Posterior cingulate gyrus (tissue), 11 donors: ENCODE results near the gene BICC1.

ENCODE experiments used
- DNase-seq, 10 donors: peaks; one replicate each; pipeline versions ENCODE4 v3.0.0 to v3.0.0-alpha.2; 2020 to 2021; ENCODE audit warnings: mixed read lengths in 3 of 10
- intact Hi-C: fragments of 100-400 bp; cut with DNase I; formaldehyde crosslinking; loops from one replicate; pipeline ENCODE4 v1.15.1; 2023

The BICC1 gene, protein sequence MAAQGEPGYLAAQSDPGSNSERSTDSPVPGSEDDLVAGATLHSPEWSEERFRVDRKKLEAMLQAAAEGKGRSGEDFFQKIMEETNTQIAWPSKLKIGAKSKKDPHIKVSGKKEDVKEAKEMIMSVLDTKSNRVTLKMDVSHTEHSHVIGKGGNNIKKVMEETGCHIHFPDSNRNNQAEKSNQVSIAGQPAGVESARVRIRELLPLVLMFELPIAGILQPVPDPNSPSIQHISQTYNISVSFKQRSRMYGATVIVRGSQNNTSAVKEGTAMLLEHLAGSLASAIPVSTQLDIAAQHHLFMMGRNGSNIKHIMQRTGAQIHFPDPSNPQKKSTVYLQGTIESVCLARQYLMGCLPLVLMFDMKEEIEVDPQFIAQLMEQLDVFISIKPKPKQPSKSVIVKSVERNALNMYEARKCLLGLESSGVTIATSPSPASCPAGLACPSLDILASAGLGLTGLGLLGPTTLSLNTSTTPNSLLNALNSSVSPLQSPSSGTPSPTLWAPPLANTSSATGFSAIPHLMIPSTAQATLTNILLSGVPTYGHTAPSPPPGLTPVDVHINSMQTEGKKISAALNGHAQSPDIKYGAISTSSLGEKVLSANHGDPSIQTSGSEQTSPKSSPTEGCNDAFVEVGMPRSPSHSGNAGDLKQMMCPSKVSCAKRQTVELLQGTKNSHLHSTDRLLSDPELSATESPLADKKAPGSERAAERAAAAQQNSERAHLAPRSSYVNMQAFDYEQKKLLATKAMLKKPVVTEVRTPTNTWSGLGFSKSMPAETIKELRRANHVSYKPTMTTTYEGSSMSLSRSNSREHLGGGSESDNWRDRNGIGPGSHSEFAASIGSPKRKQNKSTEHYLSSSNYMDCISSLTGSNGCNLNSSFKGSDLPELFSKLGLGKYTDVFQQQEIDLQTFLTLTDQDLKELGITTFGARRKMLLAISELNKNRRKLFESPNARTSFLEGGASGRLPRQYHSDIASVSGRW

DNA sequence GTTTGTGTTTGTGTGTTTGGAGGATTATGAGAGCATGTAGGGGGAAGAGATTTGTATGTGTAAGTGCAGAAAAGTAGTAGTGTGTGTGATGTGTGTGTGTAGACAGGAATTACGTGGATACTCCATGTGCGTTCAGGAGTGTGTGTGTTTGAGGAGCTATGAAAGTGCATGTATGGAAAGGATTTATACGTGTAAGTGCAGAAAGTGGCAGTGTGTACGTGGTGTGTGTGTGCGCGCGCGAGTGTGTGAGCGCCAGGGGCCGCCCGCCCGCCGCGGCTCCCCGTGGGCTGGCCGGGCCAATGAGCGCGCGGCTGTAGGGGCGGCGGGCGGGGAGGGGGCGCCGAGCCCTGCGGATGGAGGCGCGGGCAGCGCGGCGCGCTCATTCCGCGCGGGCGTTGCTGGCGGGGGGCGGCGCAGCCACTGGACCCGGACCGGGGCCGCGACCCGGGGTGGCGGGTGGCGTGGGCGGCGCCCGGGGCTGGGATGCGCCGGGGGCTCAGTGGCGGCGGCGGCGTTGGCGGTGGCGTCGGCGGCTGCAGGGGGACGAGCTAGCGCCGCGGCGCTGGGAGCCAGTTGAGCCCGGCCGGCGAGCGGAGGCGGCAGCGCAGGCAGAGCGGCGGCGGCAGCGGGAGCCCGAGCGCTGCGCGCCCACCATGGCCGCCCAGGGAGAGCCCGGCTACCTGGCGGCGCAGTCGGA, at the start of gene BICC1:
BICC1 (plus strand) TSS at position 382 of the 697 bp plus-strand sequence; CDS start at position 654, 272 bp downstream.
- peak in 9 of 10 donors; percentile 18 to 89 (median 57) for DNase-seq
- intact Hi-C loops: no loop called here

DNA sequence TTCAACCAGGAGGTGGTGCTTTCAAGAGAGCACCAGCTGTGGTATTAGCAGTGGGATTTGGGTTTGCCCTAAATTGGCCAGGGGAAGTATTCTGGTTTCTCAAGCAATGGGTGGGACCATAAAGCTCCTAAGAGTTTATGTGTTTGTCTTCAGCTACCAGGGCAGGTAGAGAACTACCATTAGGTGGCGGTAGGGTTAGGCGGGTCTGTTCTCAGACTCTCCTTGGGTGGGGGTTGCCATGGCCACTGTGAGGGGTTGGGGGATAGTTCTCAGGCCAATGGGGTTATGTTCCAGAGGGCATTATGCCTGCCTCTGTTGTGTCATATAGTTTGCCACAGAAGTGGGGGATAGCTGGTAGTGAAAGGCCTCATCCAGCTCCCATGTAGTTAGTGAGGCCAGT, 47.7 kb upstream of the BICC1 start:
- intact Hi-C loops: no loop called here
- DNase-seq: no peak

DNA sequence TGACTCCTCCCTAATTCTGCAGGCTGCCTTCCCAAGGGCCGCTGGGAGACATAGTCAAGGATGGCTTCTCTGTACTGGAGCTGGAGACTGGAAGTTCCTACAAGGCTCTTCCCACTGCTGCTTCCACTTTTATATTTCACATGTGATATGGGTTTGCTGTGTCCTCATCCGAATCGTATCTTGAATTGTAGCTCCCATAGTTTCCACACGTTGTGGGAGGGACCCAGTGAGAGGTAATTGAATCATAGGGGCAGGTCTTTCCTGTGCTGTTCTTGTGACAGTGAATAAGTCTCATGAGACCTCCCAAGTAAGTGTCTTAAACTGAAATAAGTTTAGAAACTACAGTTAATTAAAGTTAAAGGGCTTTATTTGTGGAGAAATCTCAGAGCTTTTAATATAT, 47.0 kb upstream of the BICC1 start:
- intact Hi-C loops: no loop called here
- no peak for DNase-seq

DNA sequence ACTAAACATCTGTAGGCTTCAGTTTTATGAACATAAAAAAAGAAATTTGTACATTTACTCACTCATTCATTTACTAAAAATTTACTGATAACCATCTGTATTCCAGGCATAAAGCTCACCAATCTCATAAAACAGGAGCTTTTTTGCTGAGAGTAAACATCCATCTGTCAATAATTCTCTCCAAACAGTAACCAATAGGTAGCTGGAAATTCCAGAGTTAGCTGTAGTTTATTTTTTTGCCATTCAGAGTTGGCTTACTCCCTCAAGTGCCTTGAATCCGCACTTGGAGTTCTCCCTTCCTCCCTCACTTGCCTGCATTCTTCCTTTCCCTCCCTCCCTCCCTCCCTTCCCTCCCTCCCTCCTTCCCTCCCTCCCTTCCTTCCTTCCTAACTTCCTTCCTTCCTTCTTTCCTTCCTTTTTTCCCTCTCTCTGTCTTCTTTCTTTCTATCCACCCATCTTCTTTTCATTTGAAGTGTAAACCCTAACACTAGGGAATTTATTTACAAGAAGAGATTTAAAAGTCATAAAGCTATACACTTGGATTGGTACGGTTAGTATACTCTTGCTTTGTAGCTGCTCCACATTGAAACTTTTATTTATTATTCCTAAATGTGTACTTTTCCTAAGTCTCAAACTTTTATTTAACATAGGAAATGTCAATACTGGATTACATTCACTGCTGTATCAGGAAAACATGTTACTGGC, 44.6 kb upstream of the BICC1 start:
- intact Hi-C loops: no loop called here

DNA sequence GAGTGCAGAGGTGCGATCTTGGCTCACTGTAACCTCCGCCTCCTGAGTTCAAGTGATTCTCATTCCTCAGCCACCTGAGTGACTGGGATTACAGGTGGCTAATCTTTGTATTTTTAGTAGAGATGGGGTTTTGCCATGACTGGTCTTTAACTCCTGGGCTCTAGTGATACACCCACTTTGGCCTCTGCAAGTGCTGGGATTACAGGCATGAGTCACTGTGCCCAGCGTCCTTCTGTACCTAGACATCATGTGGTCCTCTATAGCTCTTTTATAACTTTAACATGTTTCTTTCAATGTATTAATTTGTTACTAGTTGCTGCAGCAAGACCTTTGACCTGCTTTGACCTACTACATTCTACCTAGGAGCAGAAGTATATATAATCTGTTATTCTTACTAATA, 38.7 kb upstream of the BICC1 start:
- intact Hi-C loops: no loop called here
- no peak for DNase-seq

More for the DNA sequence above, 44.6 kb upstream of the BICC1 start:
- no peak for DNase-seq

DNA sequence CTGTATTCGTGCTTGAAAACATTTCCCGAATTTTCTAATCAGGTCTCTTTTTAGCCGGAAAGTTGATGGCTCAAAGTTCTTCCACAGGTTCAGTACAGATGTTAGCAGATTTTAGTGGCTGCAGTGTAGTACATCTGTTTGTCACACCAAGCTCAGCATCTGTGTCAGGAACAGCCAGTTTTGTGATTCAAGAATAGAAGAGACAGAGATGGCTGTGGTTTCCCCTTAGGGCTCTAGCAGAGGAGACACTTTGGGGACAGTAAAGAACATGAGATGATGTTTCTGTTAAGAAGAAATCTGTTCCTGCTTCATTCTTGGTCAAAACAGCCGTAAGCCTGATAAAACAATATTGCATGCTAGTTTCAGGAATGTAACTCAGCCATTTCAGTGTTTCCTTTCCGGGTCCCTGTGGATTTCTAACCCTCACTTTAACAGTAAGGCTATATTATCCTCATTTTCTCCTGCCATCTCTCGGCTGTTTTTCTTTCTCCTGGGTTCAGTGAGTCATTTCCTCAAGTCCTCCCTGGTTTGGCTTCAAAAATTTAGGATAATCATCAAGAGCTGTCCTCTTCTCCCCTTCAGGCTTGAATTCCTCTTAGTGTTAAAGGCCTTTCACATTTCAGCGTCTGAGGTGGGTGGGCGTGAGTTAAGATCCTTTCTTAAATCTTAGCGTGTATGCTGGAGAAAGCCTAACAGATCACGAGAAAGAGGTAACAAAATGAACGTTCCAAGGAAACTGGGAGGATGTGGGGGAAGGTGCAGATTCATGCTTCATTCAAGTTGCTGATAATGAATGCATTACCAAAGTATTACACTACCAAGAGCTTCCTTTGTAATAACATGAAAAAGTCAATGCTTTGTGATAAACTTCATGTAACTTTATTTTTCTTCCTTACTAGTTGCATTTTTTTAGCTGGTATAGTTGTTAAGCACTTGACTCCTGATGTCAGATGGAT, 37.1 kb upstream of the BICC1 start:
- DNase-seq: no peak
- intact Hi-C loops: no loop called here

DNA sequence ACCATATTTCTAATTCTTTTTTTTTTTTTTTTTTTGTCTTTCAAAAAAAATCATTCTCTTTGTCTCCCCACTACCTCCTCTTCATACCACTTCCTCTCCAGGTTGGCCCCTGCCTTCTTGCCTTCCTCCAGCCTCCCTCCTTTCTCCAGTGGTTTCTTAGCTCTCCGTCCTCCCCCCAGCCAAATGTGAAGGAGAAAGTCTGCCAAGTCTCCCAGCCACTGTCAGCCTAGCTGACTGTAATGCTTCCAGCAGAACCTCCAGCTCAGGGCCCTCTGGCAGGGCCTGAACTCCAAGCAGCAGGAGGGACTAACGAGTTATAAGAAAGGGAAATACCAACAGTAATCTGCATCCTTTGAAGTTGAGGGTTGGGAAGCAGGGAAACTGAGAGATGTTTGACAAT, 35.5 kb upstream of the BICC1 start:
- intact Hi-C loops: no loop called here
- DNase-seq: peak in 1 of 10 donors; percentile 12

DNA sequence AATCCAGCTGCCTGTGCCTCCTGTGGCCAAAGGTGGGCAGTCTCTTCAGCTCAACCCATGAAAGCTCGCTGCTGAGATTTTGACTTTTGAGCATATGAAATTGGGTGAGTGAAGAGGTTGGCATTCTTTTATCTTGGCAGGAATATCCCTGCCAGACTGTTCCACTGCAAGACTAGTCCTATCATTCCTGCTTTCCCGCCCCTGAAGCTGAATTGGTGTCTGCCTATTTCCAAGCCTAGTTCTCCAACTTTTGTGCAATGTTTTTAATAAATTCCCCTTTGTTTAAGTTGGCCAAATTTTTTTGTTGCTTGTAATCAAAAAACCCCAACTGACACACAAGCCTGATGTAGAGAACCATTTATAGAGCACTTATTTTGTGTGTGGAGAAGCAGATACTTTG, 34.8 kb upstream of the BICC1 start:
- intact Hi-C loops: no loop called here
- DNase-seq: no peak

DNA sequence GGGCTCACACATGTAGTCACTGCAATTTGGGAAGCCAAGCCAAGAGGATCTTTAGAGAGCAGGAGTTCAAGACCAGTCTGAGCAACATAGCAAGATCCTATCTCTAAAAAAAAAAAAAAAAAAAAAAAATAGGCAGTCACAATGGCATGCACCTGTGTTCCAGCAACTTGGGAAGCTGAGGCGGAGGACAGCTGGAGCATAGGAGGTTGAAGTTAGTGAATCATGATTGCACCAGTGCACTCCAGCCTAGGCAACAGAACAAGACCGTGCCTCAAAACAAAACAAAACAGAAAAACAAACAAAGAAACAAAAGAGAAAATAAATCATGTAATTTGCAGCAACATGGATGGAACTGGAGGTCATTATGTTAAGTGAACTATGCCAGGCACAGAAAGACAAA, 33.6 kb upstream of the BICC1 start:
- no peak for DNase-seq

DNA sequence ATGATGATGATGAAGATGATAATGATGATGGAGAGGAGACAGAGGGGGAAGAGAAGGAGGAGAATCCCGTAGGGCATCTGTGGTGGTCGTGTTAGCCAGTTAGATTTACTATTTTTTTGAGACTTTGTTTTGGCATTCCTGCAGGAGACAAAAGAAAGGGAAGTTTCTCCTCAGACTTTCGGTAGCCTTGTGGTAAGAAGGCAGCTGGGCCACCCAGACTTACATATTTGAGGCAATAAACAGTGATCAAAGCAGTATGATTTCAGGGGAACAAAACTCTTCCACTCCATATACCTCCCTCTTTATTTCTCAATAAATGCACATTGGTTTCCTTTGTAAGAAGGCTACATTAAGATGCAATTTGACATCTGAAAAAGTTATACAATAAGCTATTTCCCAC, 32.4 kb upstream of the BICC1 start:
- intact Hi-C loops: no loop called here
- DNase-seq: no peak

More for the DNA sequence above, 33.6 kb upstream of the BICC1 start:
- intact Hi-C loops: no loop called here

DNA sequence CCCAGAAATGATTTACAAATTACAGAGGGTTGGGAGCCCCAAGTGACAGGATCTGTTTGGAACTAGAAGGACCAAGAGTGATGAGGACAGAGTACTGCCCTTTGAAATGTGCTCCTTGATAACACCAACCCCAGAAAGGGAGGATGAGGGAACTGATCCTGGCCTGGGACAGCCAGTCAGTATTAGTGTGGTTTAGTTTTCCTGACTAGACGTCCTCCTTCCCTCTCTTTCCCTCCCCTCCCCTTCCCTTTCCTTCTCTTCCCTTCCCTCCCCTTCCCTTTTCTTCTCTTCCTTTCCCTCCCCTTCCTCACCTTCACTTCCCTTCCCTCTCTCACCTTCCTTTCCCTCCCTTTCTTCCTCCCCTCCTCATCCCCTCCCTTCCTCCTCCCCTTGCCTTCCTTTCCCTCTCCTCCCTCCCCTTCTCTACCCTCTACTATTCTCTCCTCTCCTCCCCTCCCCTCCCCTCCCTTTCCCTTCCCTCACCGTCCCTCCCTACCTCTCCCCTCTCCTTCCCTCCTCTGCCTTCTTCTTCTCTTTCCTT, 31.0 kb upstream of the BICC1 start:
- intact Hi-C loops: no loop called here
- DNase-seq: no peak

DNA sequence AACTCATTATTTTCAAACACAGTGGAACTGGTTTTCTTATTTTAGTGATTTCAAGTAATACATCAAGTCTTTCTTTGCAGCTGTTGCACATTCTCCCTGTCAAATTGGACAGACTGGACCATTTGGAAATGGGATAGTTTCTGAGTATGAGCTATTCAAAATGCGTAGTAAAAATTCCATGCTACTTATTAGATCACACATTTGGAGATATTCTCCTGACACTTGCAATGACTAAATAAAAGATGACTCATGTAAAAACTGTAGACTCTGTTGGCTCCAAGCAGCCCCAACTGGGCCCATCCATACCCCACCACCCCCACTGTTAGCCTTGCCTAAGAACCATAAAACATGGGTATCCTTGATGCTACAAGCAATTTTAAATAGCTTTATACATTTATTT, 25.9 kb upstream of the BICC1 start:
- DNase-seq: no peak
- intact Hi-C loops: no loop called here

DNA sequence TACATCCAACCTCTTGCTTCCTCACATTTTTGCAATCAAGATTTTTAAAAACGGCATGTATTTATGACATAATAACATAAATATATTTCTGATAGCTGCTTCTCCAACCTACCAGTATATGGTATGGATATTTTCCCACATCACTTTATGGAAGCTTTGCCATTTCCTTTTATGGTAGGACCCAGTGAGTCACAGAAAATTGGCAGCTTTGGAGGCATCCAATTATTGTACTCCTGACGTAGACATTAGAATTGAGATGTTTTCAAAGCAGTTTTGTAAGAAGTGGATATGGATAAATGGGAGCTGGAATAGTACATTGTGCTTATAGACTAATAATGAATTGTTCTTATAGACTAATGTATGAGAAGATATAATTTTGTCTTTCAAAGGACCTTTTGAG, 23.8 kb upstream of the BICC1 start:
- intact Hi-C loops: no loop called here
- DNase-seq: no peak

DNA sequence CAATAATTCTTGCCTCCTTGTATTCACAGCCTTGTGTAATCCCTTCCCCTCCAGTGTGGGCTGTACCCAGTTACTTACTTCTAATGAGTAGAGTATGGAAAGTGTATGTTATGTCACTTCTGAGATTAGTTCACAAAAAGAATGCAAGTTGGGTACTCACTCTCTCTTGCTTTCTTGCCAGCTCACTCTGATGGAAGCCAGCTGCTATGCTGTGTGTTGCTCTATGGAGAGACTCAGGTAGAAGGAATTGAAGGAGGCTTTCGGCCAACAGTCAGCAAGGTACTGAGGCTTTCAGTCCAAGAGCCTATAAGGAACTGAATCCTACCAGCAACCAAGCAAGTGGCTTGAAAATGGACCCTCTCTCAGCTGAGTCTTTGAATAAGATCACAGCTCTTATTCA, 9.7 kb upstream of the BICC1 start:
- DNase-seq: no peak
- intact Hi-C loops: no loop called here

DNA sequence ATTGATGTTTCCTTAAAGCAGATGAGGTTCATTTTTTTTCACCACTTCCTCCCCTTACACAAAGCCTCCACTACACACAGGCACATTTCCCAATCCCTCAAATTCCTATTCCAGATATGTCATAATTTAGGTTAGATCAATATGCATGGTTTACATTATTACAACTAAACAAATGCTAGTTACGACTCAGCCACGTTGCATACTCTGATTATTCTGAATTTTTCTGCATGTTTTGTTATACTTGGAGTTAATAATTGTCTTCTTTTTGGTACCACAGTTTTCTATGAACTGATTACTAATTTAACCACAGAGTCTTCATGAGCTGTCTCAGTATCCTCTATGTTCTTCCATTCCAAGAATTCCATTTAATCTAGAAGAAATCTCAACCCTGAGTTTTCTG, 4.4 kb upstream of the BICC1 start:
- no peak for DNase-seq

DNA sequence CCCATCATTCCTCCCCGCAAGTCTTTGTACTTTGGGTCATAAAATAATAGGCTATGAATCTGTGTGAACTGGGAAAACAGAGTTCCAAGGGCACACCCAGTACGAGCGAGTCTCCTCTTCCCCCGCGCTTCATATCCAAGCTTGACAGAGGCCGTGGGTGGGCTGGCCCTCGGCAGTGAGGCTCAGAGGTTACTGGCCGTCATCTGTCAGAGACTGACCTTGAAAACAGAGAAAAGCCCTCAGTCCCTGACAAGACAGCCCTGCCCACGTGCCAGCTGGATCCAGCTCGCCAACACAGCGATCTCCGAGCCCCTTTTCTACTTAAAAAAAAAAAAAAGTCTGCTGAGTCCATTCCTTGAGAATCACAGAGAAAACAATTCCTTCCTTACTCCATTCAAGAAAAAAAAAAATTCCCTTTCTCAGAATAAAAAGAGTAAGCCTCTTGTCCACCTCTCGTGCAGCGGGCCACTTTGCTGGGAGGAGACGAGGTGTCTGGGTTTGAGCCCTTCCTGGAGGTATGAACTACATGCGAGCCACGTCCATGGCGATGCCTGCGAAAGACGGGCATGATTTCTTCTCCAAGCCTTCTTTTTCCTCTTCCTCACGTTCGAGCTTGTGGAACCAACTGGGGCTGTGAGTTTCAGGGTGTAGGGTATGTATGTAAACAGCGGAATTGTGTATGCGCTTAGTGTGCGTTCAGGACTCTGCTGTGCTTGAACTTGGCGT, 744 bp upstream of the BICC1 start:
- DNase-seq: peak in 6 of 10 donors; percentile 7 to 81 (median 38)
- intact Hi-C loops: no loop called here

More for the DNA sequence above, 4.4 kb upstream of the BICC1 start:
- intact Hi-C loops: no loop called here

DNA sequence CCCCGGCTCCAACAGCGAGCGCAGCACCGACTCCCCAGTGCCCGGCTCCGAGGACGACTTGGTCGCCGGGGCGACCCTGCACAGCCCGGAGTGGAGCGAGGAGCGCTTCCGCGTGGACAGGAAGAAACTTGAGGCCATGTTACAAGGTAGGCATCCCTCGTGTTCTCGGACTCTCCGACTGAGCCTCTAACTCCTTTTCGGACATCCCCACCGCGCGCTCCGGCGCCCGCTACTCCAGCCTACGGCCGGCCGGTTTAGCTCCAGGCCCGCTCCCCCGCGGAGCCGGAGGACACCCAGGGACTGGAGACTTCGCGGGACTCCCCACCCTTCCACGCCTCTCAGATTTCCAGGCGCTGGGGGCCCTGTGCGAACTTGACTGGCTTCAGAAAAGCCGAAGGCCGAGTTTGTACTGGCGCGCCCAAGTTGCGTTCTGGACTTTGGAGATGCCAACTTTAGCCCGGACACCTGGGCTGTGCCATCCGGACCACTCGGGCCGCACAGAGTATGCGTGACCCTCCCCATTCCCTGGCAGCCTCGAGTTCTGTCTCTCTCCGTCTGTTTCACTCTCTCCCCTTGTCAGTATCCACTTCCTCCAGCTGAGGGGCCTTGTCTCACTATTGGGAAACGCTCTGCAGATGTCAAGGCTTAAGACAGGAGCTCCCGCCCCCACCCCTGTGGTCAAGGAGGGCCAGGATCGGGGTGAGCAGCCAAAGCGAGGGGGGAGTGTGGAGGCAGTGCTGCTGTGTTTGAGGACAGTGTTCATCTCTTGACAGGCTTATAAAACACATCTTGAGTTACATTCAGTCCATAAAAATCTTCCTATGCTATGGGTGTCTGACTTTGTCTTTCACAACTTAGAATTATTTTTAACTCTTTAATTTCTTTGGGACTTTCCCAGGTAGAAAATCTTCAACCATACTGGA, 777 bp downstream of the BICC1 start:
- intact Hi-C loops: no loop called here
- peak in 9 of 10 donors; percentile 8 to 84 (median 16) for DNase-seq
